Testis (tissue), 3 donors: ENCODE results near the gene COX6A2. TPM values are rescaled to one million over a fixed set of nuclear protein-coding genes. Genes with fewer than 3 reads are reported as not detected.

Experiments
- DNase-seq: peaks from one replicate; pipeline ENCODE4 v3.0.0-alpha.2; 2019
- H3K27ac ChIP-seq, 2 donors: fragments of 200-600 bp; sonication (generic); one replicate each; pipeline ENCODE4 v1.5.1; 2019
- H3K27me3 ChIP-seq: fragments of 200-600 bp; sonication (generic); one replicate; pipeline ENCODE4 v1.5.1; 2019
- H3K36me3 ChIP-seq: fragments of 200-600 bp; sonication (generic); one replicate; pipeline ENCODE4 v1.5.1; 2017; ENCODE audit warnings: low read depth; ENCODE audit errors: missing control alignments
- H3K4me1 ChIP-seq: fragments of 200-600 bp; sonication (generic); one replicate; pipeline ENCODE4 v1.5.1; 2019
- H3K4me3 ChIP-seq, 2 donors: fragments of 200-600 bp; sonication (generic); one replicate each; pipeline ENCODE4 v1.5.1; 2017 to 2019
- H3K9me3 ChIP-seq: fragments of 200-600 bp; sonication (generic); one replicate; pipeline ENCODE4 v1.5.1; 2017
- CTCF ChIP-seq, 3 experiments: fragments of 450-650 bp in 2 of 3; fragments of 200-600 bp in 1 of 3; sonication (generic) in 1 of 3; IDR thresholded peaks; one replicate each; pipeline ENCODE4 v1.5.1; 2016 to 2019; ENCODE audit warnings: antibody characterized with exemption in 3 of 3, mild to moderate bottlenecking in 2 of 3, moderate library complexity in 1 of 3
- POLR2A ChIP-seq: fragments of 450-650 bp; IDR thresholded peaks from one replicate; pipeline ENCODE4 v1.6.1; 2017; ENCODE audit warnings: antibody characterized with exemption, mild to moderate bottlenecking, moderate library complexity
- WGBS, 2 donors: methylation state at CpG; one replicate each; pipeline ENCODE4 v1.1.5; 2018; 5-methylcytosine and 5-hydroxymethylcytosine counted together
- intact Hi-C: fragments of 100-400 bp; cut with DNase I; formaldehyde crosslinking; loops from one replicate; pipeline ENCODE4 v1.15.1; 2023; ENCODE audit warnings: low total_unique reads
- polyA plus RNA-seq: library from polyadenylated mRNA; stranded (reverse); fragments of 350-450 nt; fragmentation: Illumina TruSeq; extraction: RNeasy Lipid Tissue Mini Kit (QIAGEN cat#74804); gene quantifications from one replicate; pipeline ENCODE4 v1.2.3, GENCODE V29; 2014; ENCODE audit warnings: low read depth, low replicate concordance; ENCODE audit not compliant: insufficient read depth
- total RNA-seq, 2 donors: library from RNA; depleted of rRNA; stranded (reverse); fragments of >200 nt; gene quantifications; one replicate each; pipeline ENCODE4 v1.2.3, GENCODE V29; 2016

COX6A2 gene
- total and polyA plus RNA-seq, 3 donors from 2014 or later, result 1.4 to 14.9 TPM; not detected in 1

- DNase-seq, result no peak
- Histone ChIP-seq H3K9me3 (no peaks in the 10 kb centered on the region), H3K36me3 (no peaks in the 10 kb centered on the region), H3K27ac (no peak overlapping the region), H3K27me3 (no peaks in the 10 kb centered on the region), H3K4me3 (no peak overlapping the region), H3K4me1 (no peaks in the 10 kb centered on the region)
- 55 to 77% methylated on average over 6 of the region's 6 CpGs for WGBS, 2 donors
- TF ChIP-seq POLR2A, result no peak
- TF ChIP-seq CTCF (IDR thresholded peaks at IDR 0.05), result no peak
- intact Hi-C loops, result no loop called here
Measured at GRCh38 chr16:31390504-31391041, 37.6 kb downstream of the COX6A2 start.

- Histone ChIP-seq H3K27ac (no peak overlapping the region), H3K4me3 (no peak overlapping the region), H3K4me1 (no peaks in the 10 kb centered on the region), H3K9me3 (no peaks in the 10 kb centered on the region), H3K36me3 (no peaks in the 10 kb centered on the region), H3K27me3 (no peaks in the 10 kb centered on the region)
- TF ChIP-seq POLR2A (no peak), CTCF (IDR thresholded peaks at IDR 0.05) (no peak)
- DNase-seq, result no peak
- 80% methylated on average over 2 of the region's 2 CpGs for WGBS, 2 donors
- intact Hi-C loops, result no loop called here
Measured at GRCh38 chr16:31388535-31388934, 39.6 kb downstream of the COX6A2 start.

- TF ChIP-seq CTCF (IDR thresholded peaks at IDR 0.05) (no peak), POLR2A (no peak)
- Histone ChIP-seq H3K4me1 (no peaks in the 10 kb centered on the region), H3K27me3 (no peaks in the 10 kb centered on the region), H3K27ac (no peak overlapping the region), H3K36me3 (no peaks in the 10 kb centered on the region), H3K4me3 (no peak overlapping the region), H3K9me3 (no peaks in the 10 kb centered on the region)
- 62 to 67% methylated on average over 6 of the region's 6 CpGs for WGBS, 2 donors
- intact Hi-C loops, result no loop called here
- DNase-seq, result no peak
Measured at GRCh38 chr16:31386157-31386984, 41.8 kb downstream of the COX6A2 start.

GRCh38 chr16:31385680-31386079 is 42.5 kb downstream of the COX6A2 start:
- Histone ChIP-seq H3K27ac (no peak overlapping the region), H3K27me3 (no peaks in the 10 kb centered on the region)

More at GRCh38 chr16:31385680-31386079, 42.5 kb downstream of the COX6A2 start:
- 84 to 89% methylated on average over 4 of the region's 4 CpGs for WGBS, 2 donors
- Histone ChIP-seq H3K9me3 (no peaks in the 10 kb centered on the region), H3K4me1 (no peaks in the 10 kb centered on the region), H3K36me3 (no peaks in the 10 kb centered on the region), H3K4me3 (no peak overlapping the region)
- intact Hi-C loops, result no loop called here
- no peak for DNase-seq
- TF ChIP-seq POLR2A (no peak), CTCF (IDR thresholded peaks at IDR 0.05) (no peak)
